Smooth muscle cell (in vitro differentiated cells): ENCODE results near the gene SERTAD3. TPM values are rescaled to one million over a fixed set of nuclear protein-coding genes. Genes with fewer than 3 reads are reported as not detected.

Source experiments
- DNase-seq: peaks from one replicate; lab custom pipeline; 2025; ENCODE audit not compliant: unreplicated experiment; lab: John Stamatoyannopoulos, UW
- H2AFZ ChIP-seq: fragments of 200-600 bp; sonication (generic); 2 replicates; pipeline ENCODE4 v1.6.0; 2016; ENCODE audit warnings: antibody characterized with exemption, low read depth, mild to moderate bottlenecking
- H3F3A ChIP-seq: fragments of 200-600 bp; sonication (generic); 2 replicates; pipeline ENCODE4 v1.6.0; 2017; ENCODE audit warnings: antibody characterized with exemption, low read depth
- H3K27ac ChIP-seq: fragments of 200-600 bp; sonication (generic); 2 replicates; pipeline ENCODE4 v1.5.1; 2016; ENCODE audit warnings: low read depth, mild to moderate bottlenecking
- H3K27me3 ChIP-seq: fragments of 200-600 bp; sonication (generic); 2 replicates; pipeline ENCODE4 v1.6.1; 2016; ENCODE audit warnings: low read depth, mild to moderate bottlenecking
- H3K36me3 ChIP-seq: fragments of 200-600 bp; sonication (generic); 2 replicates; pipeline ENCODE4 v1.5.1; 2016; ENCODE audit warnings: low read depth
- H3K4me1 ChIP-seq: fragments of 200-600 bp; sonication (generic); 2 replicates; pipeline ENCODE4 v1.5.1; 2016; ENCODE audit warnings: low read depth
- H3K4me2 ChIP-seq: fragments of 200-600 bp; sonication (generic); 2 replicates; pipeline ENCODE4 v1.6.0; 2016; ENCODE audit warnings: mild to moderate bottlenecking
- H3K4me3 ChIP-seq: fragments of 200-600 bp; sonication (generic); 2 replicates; pipeline ENCODE4 v1.5.1; 2016; ENCODE audit warnings: mild to moderate bottlenecking
- H3K79me2 ChIP-seq: fragments of 200-600 bp; sonication (generic); 2 replicates; pipeline ENCODE4 v1.6.0; 2016; ENCODE audit warnings: low read depth, mild to moderate bottlenecking
- H3K9ac ChIP-seq: fragments of 200-600 bp; sonication (generic); 2 replicates; pipeline ENCODE4 v1.6.0; 2016; ENCODE audit warnings: low read depth
- H3K9me3 ChIP-seq: fragments of 200-600 bp; sonication (generic); replicated peaks from 2 replicates; pipeline ENCODE4 v1.5.1; 2016; ENCODE audit warnings: low read depth
- H4K20me1 ChIP-seq: fragments of 200-600 bp; sonication (generic); 2 replicates; pipeline ENCODE4 v1.6.0; 2016; ENCODE audit warnings: low read depth
- CTCF ChIP-seq: fragments of 200-600 bp; sonication (generic); IDR thresholded peaks from 2 replicates; pipeline ENCODE4 v1.5.1; 2017; ENCODE audit warnings: borderline replicate concordance, mild to moderate bottlenecking, antibody characterized with exemption; ENCODE audit not compliant: insufficient read depth, poor library complexity, severe bottlenecking
- WGBS: methylation state at CpG from one replicate; pipeline ENCODE4 v1.1.7; 2016; ENCODE audit warnings: low lambda C conversion rate; 5-methylcytosine and 5-hydroxymethylcytosine counted together
- polyA plus RNA-seq: library from polyadenylated mRNA; unstranded; fragments of >200 nt; fragmentation: Nextera tagmentation; extraction: Ambion mirVana; gene quantifications from 2 replicates; pipeline ENCODE4 v1.2.1, GENCODE V29; 2016
- total RNA-seq: library from RNA; depleted of rRNA; stranded (reverse); fragments of >200 nt; gene quantifications from 2 replicates; pipeline ENCODE4 v1.2.3, GENCODE V29; 2014

The SERTAD3 gene
- total and polyA plus RNA-seq, 2 experiments from 2014 or later = 43.1 to 82.9 TPM

GRCh38 chr19:40425450-40426287 is 18.5 kb downstream of the SERTAD3 start, which contains the start of gene SERTAD1:
Gene SERTAD1 (minus strand): TSS chr19:40425992. CDS start chr19:40423546, 2,446 bp downstream.
- peak; percentile 97 for DNase-seq
- peak within 1 kb of the TSS; percentile 97 for H3K27ac ChIP-seq
- H3K9ac ChIP-seq = peak within 1 kb of the TSS; percentile 98
- H3K4me3 ChIP-seq = peak within 1 kb of the TSS; percentile 92
- H3K9me3 ChIP-seq = no peaks in the 10 kb centered on the region
- H3K27me3 ChIP-seq = no peaks in the 10 kb centered on the region
- peak within 1 kb of the TSS; percentile 87 for H2AFZ ChIP-seq
- H3K4me1 ChIP-seq = peaks cover 18% of the 10 kb centered on the region
- peak; percentile 81 for TF ChIP-seq CTCF
- H3K36me3 ChIP-seq = no peaks in the 10 kb centered on the region
- H3F3A ChIP-seq = peaks cover 17% of the 10 kb centered on the region
- H3K4me2 ChIP-seq = peak within 1 kb of the TSS; percentile 100
- WGBS = 1% methylated on average over 61 of the region's 75 CpGs
- H3K79me2 ChIP-seq = peaks cover 39% of the 10 kb centered on the region
- H4K20me1 ChIP-seq = peaks cover 29% of the 10 kb centered on the region

- under 1% methylated on average over 21 of the region's 28 CpGs for WGBS
- DNase-seq = no peak
- no peak overlapping the region for H2AFZ ChIP-seq
Observed at GRCh38 chr19:40424637-40425449, 19.3 kb downstream of the SERTAD3 start.

GRCh38 chr19:40423938-40424337 is 20.2 kb downstream of the SERTAD3 start:
- H3K4me2 ChIP-seq = peak overlapping the region; percentile 100
- DNase-seq = no peak
- H2AFZ ChIP-seq = no peak overlapping the region
- H3K4me3 ChIP-seq = peak overlapping the region; percentile 92
- no peak for TF ChIP-seq CTCF
- peaks cover 29% of the 10 kb centered on the region for H4K20me1 ChIP-seq
- H3K36me3 ChIP-seq = no peaks in the 10 kb centered on the region
- H3K27ac ChIP-seq = peak overlapping the region; percentile 97
- peaks cover 18% of the 10 kb centered on the region for H3K4me1 ChIP-seq
- 83% methylated on average over 6 of the region's 6 CpGs for WGBS
- H3K9me3 ChIP-seq = no peaks in the 10 kb centered on the region
- peaks cover 39% of the 10 kb centered on the region for H3K79me2 ChIP-seq
- H3K9ac ChIP-seq = peak overlapping the region; percentile 98
- peaks cover 14% of the 10 kb centered on the region for H3F3A ChIP-seq
- H3K27me3 ChIP-seq = no peaks in the 10 kb centered on the region

More at GRCh38 chr19:40424637-40425449, 19.3 kb downstream of the SERTAD3 start:
- Histone ChIP-seq H3F3A (peaks cover 17% of the 10 kb centered on the region), H3K9ac (peak overlapping the region; percentile 98), H3K27ac (peak overlapping the region; percentile 97), H3K4me3 (peak overlapping the region; percentile 92), H3K9me3 (no peaks in the 10 kb centered on the region), H4K20me1 (peaks cover 29% of the 10 kb centered on the region), H3K79me2 (peaks cover 39% of the 10 kb centered on the region), H3K27me3 (no peaks in the 10 kb centered on the region), H3K4me2 (peak overlapping the region; percentile 100), H3K4me1 (peaks cover 18% of the 10 kb centered on the region), H3K36me3 (no peaks in the 10 kb centered on the region)
- TF ChIP-seq CTCF = no peak
